Lung (tissue), 12 donors: Measurements from ENCODE around the gene GSTO2. TPM values are rescaled to one million over a fixed set of nuclear protein-coding genes. Genes with fewer than 3 reads are reported as not detected.

Source experiments
- ATAC-seq: fragments of 200-7000 bp; cut with Tn5 transposase; one replicate; pipeline ENCODE4 v1.9.1; 2020; ENCODE audit warnings: moderate number of reproducible peaks; ENCODE audit not compliant: insufficient read depth, low FRiP score
- DNase-seq, 3 donors: peaks; one replicate each; pipeline ENCODE4 v3.0.0-alpha.2; 2013 to 2017
- H3K27ac ChIP-seq, 2 donors: one replicate each; pipeline ENCODE4 v1.5.1; 2013; ENCODE audit warnings: mild to moderate bottlenecking in 2 of 2, moderate library complexity in 2 of 2, control low read depth in 1 of 2, inconsistent platforms in 1 of 2, low read depth in 1 of 2, low read length in 1 of 2
- H3K27me3 ChIP-seq, 3 donors: one replicate each; pipeline ENCODE4 v1.5.1; 2013; ENCODE audit warnings: low read length in 2 of 3; ENCODE audit not compliant: control insufficient read depth in 3 of 3, insufficient read depth in 3 of 3
- H3K36me3 ChIP-seq, 4 donors: one replicate each; pipeline ENCODE4 v1.5.1; 2013; ENCODE audit warnings: low read length in 4 of 4, mild to moderate bottlenecking in 1 of 4, moderate library complexity in 1 of 4; ENCODE audit not compliant: control insufficient read depth in 4 of 4, insufficient read depth in 4 of 4
- H3K4me1 ChIP-seq, 5 donors: one replicate each; pipeline ENCODE4 v1.5.1; 2013; ENCODE audit warnings: low read length in 5 of 5, mild to moderate bottlenecking in 2 of 5, moderate library complexity in 1 of 5; ENCODE audit not compliant: control insufficient read depth in 5 of 5, insufficient read depth in 5 of 5
- H3K4me3 ChIP-seq: one replicate; pipeline ENCODE4 v1.5.1; 2013; ENCODE audit warnings: mild to moderate bottlenecking, control low read depth, moderate library complexity
- H3K9ac ChIP-seq, 2 donors: one replicate each; pipeline ENCODE4 v1.5.1; 2013; ENCODE audit warnings: low read length in 2 of 2, control low read depth in 1 of 2; ENCODE audit not compliant: insufficient read depth in 1 of 2
- H3K9me3 ChIP-seq, 4 donors: one replicate each; pipeline ENCODE4 v1.5.1; 2013; ENCODE audit warnings: low read length in 3 of 4, mild to moderate bottlenecking in 1 of 4, moderate library complexity in 1 of 4; ENCODE audit not compliant: control insufficient read depth in 4 of 4, insufficient read depth in 3 of 4
- CTCF ChIP-seq: IDR thresholded peaks from 2 replicates; pipeline ENCODE4 v1.5.1; 2012; ENCODE audit warnings: mild to moderate bottlenecking; ENCODE audit errors: control extremely low read depth, extremely low read depth
- WGBS, 2 donors: extraction: QIAGEN DNeasy Blood & Tissue Kit; methylation state at CpG; one replicate each; pipeline ENCODE4 v1.1.7; 2013; 5-methylcytosine and 5-hydroxymethylcytosine counted together
- polyA plus RNA-seq, 2 donors: library from polyadenylated mRNA; stranded (reverse); fragments of 200-250 nt; gene quantifications; one replicate each; pipeline ENCODE4 v1.2.1, GENCODE V29; 2013
- total RNA-seq, 2 donors: library from RNA; depleted of rRNA in 1 of 2; stranded (reverse); fragments of >200 nt in 1 of 2; gene quantifications; one replicate each; pipeline ENCODE4 v1.2.1, GENCODE V29; 2014 to 2021
- donor health status: control.
- donor health status: control.
- donor health status: Bipolar disorder and iron deficiency.
- donor health status: healthy.
- donor health status: DM: yes; HTN: yes; CAD: no.

GSTO2 gene
- total and polyA plus RNA-seq, 4 donors, result 6.6 to 25.9 (median 12.1) TPM

- no peaks in the 10 kb centered on the region for H3K9me3 ChIP-seq
- no peaks in the 10 kb centered on the region for H3K36me3 ChIP-seq
- DNase-seq, result peak in 1 of 3 donors; percentile 20
- no peak for ATAC-seq
- H3K4me1 ChIP-seq, result peaks cover 8 to 36% (median 24%) of the 10 kb centered on the region in 5 donors
- peak overlapping the region; percentile 30 to 99 for H3K9ac ChIP-seq
- peak overlapping the region; percentile 88 to 100 for H3K27ac ChIP-seq
- H3K27me3 ChIP-seq, result no peaks in the 10 kb centered on the region
- WGBS, 2 donors, result 11 to 14% methylated on average over 4 of the region's 4 CpGs
- no peak overlapping the region for H3K4me3 ChIP-seq
- no peak for TF ChIP-seq CTCF
Observed at GRCh38 chr10:104340111-104340526, 71.1 kb downstream of the GSTO2 start.

- peaks cover 4 to 33% (median 24%) of the 10 kb centered on the region in 5 donors for H3K4me1 ChIP-seq
- no peak for DNase-seq
- 60% methylated on average over 4 of the region's 4 CpGs for WGBS, 2 donors
- no peak for TF ChIP-seq CTCF
- H3K9ac ChIP-seq, result peak overlapping the region; percentile 30 to 99
- ATAC-seq, result no peak
- H3K9me3 ChIP-seq, result no peaks in the 10 kb centered on the region
- H3K36me3 ChIP-seq, result no peaks in the 10 kb centered on the region
- no peak overlapping the region for H3K4me3 ChIP-seq
- peak overlapping the region; percentile 62 to 100 for H3K27ac ChIP-seq
- no peaks in the 10 kb centered on the region for H3K27me3 ChIP-seq
Observed at GRCh38 chr10:104340641-104341040, 71.7 kb downstream of the GSTO2 start.

- H3K9me3 ChIP-seq, result no peaks in the 10 kb centered on the region
- no peak overlapping the region for H3K4me3 ChIP-seq
- 58 to 70% methylated on average over 3 of the region's 3 CpGs for WGBS, 2 donors
- H3K27me3 ChIP-seq, result no peaks in the 10 kb centered on the region
- DNase-seq (no peak), ATAC-seq (no peak)
- peak overlapping the region in 1 of 2 donors; percentile 67 for H3K27ac ChIP-seq
- H3K36me3 ChIP-seq, result no peaks in the 10 kb centered on the region
- H3K4me1 ChIP-seq, result peaks cover 0 to 19% (median 15%) of the 10 kb centered on the region in 5 donors
- no peak overlapping the region for H3K9ac ChIP-seq
- TF ChIP-seq CTCF, result no peak
Observed at GRCh38 chr10:104342941-104343411, 74.0 kb downstream of the GSTO2 start.

- no peak for DNase-seq
- Histone ChIP-seq H3K9ac (no peak overlapping the region), H3K36me3 (no peaks in the 10 kb centered on the region), H3K9me3 (no peaks in the 10 kb centered on the region), H3K4me3 (no peak overlapping the region), H3K4me1 (peaks cover 0 to 19% (median 12%) of the 10 kb centered on the region in 5 donors), H3K27me3 (no peaks in the 10 kb centered on the region), H3K27ac (no peak overlapping the region)
- 93 to 100% methylated on average over 1 of the region's 1 CpG for WGBS, 2 donors
- no peak for ATAC-seq
- TF ChIP-seq CTCF, result no peak
Observed at GRCh38 chr10:104344219-104344618, 75.2 kb downstream of the GSTO2 start.
